Activated T-cell treated with anti-CD3 and anti-CD28 coated beads, Interleukin-2, amount 50 U/mL, for 4 hours (primary cell): ENCODE data around the gene ADGRG3. TPM values are rescaled to one million over a fixed set of nuclear protein-coding genes. Genes with fewer than 3 reads are reported as not detected.
A peak's percentile ranks its signal among the peaks of the same experiment; 100 is the strongest.
"Not testable (repeated sequence)": the region's sequence is repeated elsewhere in the genome, so short reads cannot be mapped to it uniquely, and the experiment has no call there.

Experiments used
- ATAC-seq, 2 donors: fragments of 200-7000 bp; cut with Tn5 transposase; one replicate each; pipeline ENCODE4 v1.10.0; 2021
- DNase-seq: peaks from one replicate; pipeline ENCODE4 v3.0.0-alpha.2; 2020
- H3K27me3 Mint-ChIP-seq: one replicate; pipeline ENCODE4 v1.8.0; 2021; ENCODE audit warnings: low read depth, mixed read lengths
- H3K36me3 Mint-ChIP-seq: one replicate; pipeline ENCODE4 v1.8.0; 2022; ENCODE audit warnings: mixed read lengths; ENCODE audit not compliant: insufficient read depth
- H3K4me1 Mint-ChIP-seq: one replicate; pipeline ENCODE4 v1.8.0; 2021; ENCODE audit warnings: low read depth, mixed read lengths
- H3K4me3 Mint-ChIP-seq: one replicate; pipeline ENCODE4 v1.8.0; 2021; ENCODE audit warnings: mild to moderate bottlenecking, moderate library complexity, mixed read lengths
- H3K9me3 Mint-ChIP-seq: one replicate; pipeline ENCODE4 v1.8.0; 2021; ENCODE audit warnings: mixed read lengths
- total RNA-seq, 3 donors: library from RNA; stranded (reverse); gene quantifications; one replicate each; pipeline ENCODE4 v1.2.1, GENCODE V29; 2021

ADGRG3 gene
- total RNA-seq, 3 donors from 2014 or later: not detected

- DNase-seq (no peak), ATAC-seq (no peak)
- Mint-ChIP-seq H3K36me3 (no peaks in the 10 kb centered on the region), H3K4me1 (no peaks in the 10 kb centered on the region), H3K9me3 (no peaks in the 10 kb centered on the region), H3K4me3 (no peak overlapping the region), H3K27me3 (peaks cover 18% of the 10 kb centered on the region)
Observed at GRCh38 chr16:57711346-57711745, 43.2 kb downstream of the ADGRG3 start.

GRCh38 chr16:57711993-57712392 is 43.9 kb downstream of the ADGRG3 start:
- no peaks in the 10 kb centered on the region for H3K9me3 Mint-ChIP-seq
- no peaks in the 10 kb centered on the region for H3K36me3 Mint-ChIP-seq
- ATAC-seq: peak in 1 of 2 donors; percentile 30
- H3K27me3 Mint-ChIP-seq: peaks cover 18% of the 10 kb centered on the region
- no peak overlapping the region for H3K4me3 Mint-ChIP-seq
- DNase-seq: no peak
- no peaks in the 10 kb centered on the region for H3K4me1 Mint-ChIP-seq

- H3K36me3 Mint-ChIP-seq, H3K4me3 Mint-ChIP-seq, H3K4me1 Mint-ChIP-seq, H3K9me3 Mint-ChIP-seq, DNase-seq, ATAC-seq: not testable (repeated sequence)
- H3K27me3 Mint-ChIP-seq: peaks cover 18% of the 10 kb centered on the region
Observed at GRCh38 chr16:57712569-57712968, 44.5 kb downstream of the ADGRG3 start.

- peaks cover 16% of the 10 kb centered on the region for H3K27me3 Mint-ChIP-seq
Observed at GRCh38 chr16:57713596-57713995, 45.5 kb downstream of the ADGRG3 start.

GRCh38 chr16:57714047-57714446 is 45.9 kb downstream of the ADGRG3 start:
- DNase-seq (no peak), ATAC-seq (no peak)
- H3K4me3 Mint-ChIP-seq: no peak overlapping the region
- H3K9me3 Mint-ChIP-seq: no peaks in the 10 kb centered on the region
- no peaks in the 10 kb centered on the region for H3K36me3 Mint-ChIP-seq
- H3K4me1 Mint-ChIP-seq: no peaks in the 10 kb centered on the region
- peaks cover 16% of the 10 kb centered on the region for H3K27me3 Mint-ChIP-seq

More at GRCh38 chr16:57713596-57713995, 45.5 kb downstream of the ADGRG3 start:
- Mint-ChIP-seq H3K4me1 (no peaks in the 10 kb centered on the region), H3K36me3 (no peaks in the 10 kb centered on the region), H3K9me3 (no peaks in the 10 kb centered on the region), H3K4me3 (no peak overlapping the region)
- ATAC-seq (no peak), DNase-seq (no peak)

GRCh38 chr16:57720142-57720575 is 52.1 kb downstream of the ADGRG3 start:
- Mint-ChIP-seq H3K27me3 (peaks cover 2% of the 10 kb centered on the region), H3K36me3 (no peaks in the 10 kb centered on the region), H3K9me3 (no peaks in the 10 kb centered on the region), H3K4me1 (no peaks in the 10 kb centered on the region), H3K4me3 (no peak overlapping the region)
- DNase-seq: no peak
- peak; percentile 57 to 76 for ATAC-seq

GRCh38 chr16:57721356-57722209 is 53.5 kb downstream of the ADGRG3 start:
- Mint-ChIP-seq H3K27me3 (peaks cover 2% of the 10 kb centered on the region), H3K4me1 (no peaks in the 10 kb centered on the region), H3K4me3 (no peak overlapping the region), H3K36me3 (no peaks in the 10 kb centered on the region), H3K9me3 (no peaks in the 10 kb centered on the region)
- ATAC-seq (no peak), DNase-seq (no peak)

- Mint-ChIP-seq H3K36me3 (no peaks in the 10 kb centered on the region), H3K9me3 (no peaks in the 10 kb centered on the region), H3K4me1 (no peaks in the 10 kb centered on the region), H3K27me3 (peaks cover 2% of the 10 kb centered on the region), H3K4me3 (no peak overlapping the region)
- DNase-seq (no peak), ATAC-seq (no peak)
Observed at GRCh38 chr16:57722210-57722499, 54.0 kb downstream of the ADGRG3 start.

GRCh38 chr16:57722651-57723050 is 54.5 kb downstream of the ADGRG3 start:
- DNase-seq (no peak), ATAC-seq (no peak)
- Mint-ChIP-seq H3K36me3 (no peaks in the 10 kb centered on the region), H3K27me3 (peaks cover 2% of the 10 kb centered on the region), H3K4me3 (no peak overlapping the region), H3K4me1 (no peaks in the 10 kb centered on the region), H3K9me3 (no peaks in the 10 kb centered on the region)

- Mint-ChIP-seq H3K4me3 (no peak overlapping the region), H3K36me3 (no peaks in the 10 kb centered on the region), H3K4me1 (no peaks in the 10 kb centered on the region), H3K9me3 (no peaks in the 10 kb centered on the region), H3K27me3 (no peaks in the 10 kb centered on the region)
- ATAC-seq (no peak), DNase-seq (no peak)
Observed at GRCh38 chr16:57723170-57723569, 55.1 kb downstream of the ADGRG3 start.

- Mint-ChIP-seq H3K9me3 (no peaks in the 10 kb centered on the region), H3K4me3 (no peak overlapping the region)
Observed at GRCh38 chr16:57724531-57724930, 56.4 kb downstream of the ADGRG3 start.

GRCh38 chr16:57725151-57725550 is 57.0 kb downstream of the ADGRG3 start:
- ATAC-seq: peak in 1 of 2 donors; percentile 26
- H3K27me3 Mint-ChIP-seq: no peaks in the 10 kb centered on the region
- H3K36me3 Mint-ChIP-seq: no peaks in the 10 kb centered on the region
- no peak overlapping the region for H3K4me3 Mint-ChIP-seq
- no peaks in the 10 kb centered on the region for H3K4me1 Mint-ChIP-seq
- DNase-seq: no peak
- no peaks in the 10 kb centered on the region for H3K9me3 Mint-ChIP-seq

More at GRCh38 chr16:57724531-57724930, 56.4 kb downstream of the ADGRG3 start:
- no peaks in the 10 kb centered on the region for H3K27me3 Mint-ChIP-seq
- H3K4me1 Mint-ChIP-seq: no peaks in the 10 kb centered on the region
- DNase-seq (no peak), ATAC-seq (no peak)
- no peaks in the 10 kb centered on the region for H3K36me3 Mint-ChIP-seq

- no peak overlapping the region for H3K4me3 Mint-ChIP-seq
- no peaks in the 10 kb centered on the region for H3K27me3 Mint-ChIP-seq
- DNase-seq (no peak), ATAC-seq (no peak)
- no peaks in the 10 kb centered on the region for H3K9me3 Mint-ChIP-seq
- no peaks in the 10 kb centered on the region for H3K4me1 Mint-ChIP-seq
- H3K36me3 Mint-ChIP-seq: no peaks in the 10 kb centered on the region
Observed at GRCh38 chr16:57725554-57725953, 57.4 kb downstream of the ADGRG3 start.

- no peaks in the 10 kb centered on the region for H3K36me3 Mint-ChIP-seq
- no peak overlapping the region for H3K4me3 Mint-ChIP-seq
- no peak for ATAC-seq
- no peaks in the 10 kb centered on the region for H3K27me3 Mint-ChIP-seq
- H3K4me1 Mint-ChIP-seq: no peaks in the 10 kb centered on the region
- H3K9me3 Mint-ChIP-seq: no peaks in the 10 kb centered on the region
- no peak for DNase-seq
Observed at GRCh38 chr16:57725976-57726375, 57.9 kb downstream of the ADGRG3 start.

GRCh38 chr16:57726433-57726947 is 58.4 kb downstream of the ADGRG3 start:
- no peaks in the 10 kb centered on the region for H3K27me3 Mint-ChIP-seq
- no peaks in the 10 kb centered on the region for H3K4me1 Mint-ChIP-seq
- DNase-seq (no peak), ATAC-seq (no peak)
- H3K4me3 Mint-ChIP-seq: no peak overlapping the region
- no peaks in the 10 kb centered on the region for H3K9me3 Mint-ChIP-seq
- H3K36me3 Mint-ChIP-seq: no peaks in the 10 kb centered on the region
